Neuronal stem cell (in vitro differentiated cells): ENCODE measurements around the gene TANGO6.

Experiments used
- DNase-seq: peaks from one replicate; pipeline ENCODE4 v3.0.0-alpha.2; 2013; ENCODE audit warnings: low spot score
- H2AFZ ChIP-seq: one replicate; pipeline ENCODE4 v1.6.1; 2013; ENCODE audit warnings: mild to moderate bottlenecking, low read length, inconsistent platforms
- H2AK5ac ChIP-seq: 2 replicates; pipeline ENCODE4 v1.6.1; 2013; ENCODE audit warnings: low read depth, mild to moderate bottlenecking, inconsistent platforms, low read length, moderate library complexity, mixed read lengths
- H2BK120ac ChIP-seq: 2 replicates; pipeline ENCODE4 v1.6.1; 2013; ENCODE audit warnings: low read depth, mild to moderate bottlenecking, inconsistent platforms, low read length, moderate library complexity, mixed read lengths
- H2BK12ac ChIP-seq: one replicate; pipeline ENCODE4 v1.6.1; 2013; ENCODE audit warnings: low read length, inconsistent platforms
- H2BK15ac ChIP-seq: 2 replicates; pipeline ENCODE4 v1.6.1; 2013; ENCODE audit warnings: mild to moderate bottlenecking, low read length, inconsistent platforms, mixed read lengths
- H2BK5ac ChIP-seq: one replicate; pipeline ENCODE4 v1.6.1; 2013; ENCODE audit warnings: inconsistent platforms, mild to moderate bottlenecking, low read length, moderate library complexity
- H3K14ac ChIP-seq: one replicate; pipeline ENCODE4 v1.6.1; 2013; ENCODE audit warnings: low read length, inconsistent platforms
- H3K18ac ChIP-seq: 2 replicates; pipeline ENCODE4 v1.6.1; 2013; ENCODE audit warnings: low read length, inconsistent platforms
- H3K23ac ChIP-seq: 2 replicates; pipeline ENCODE4 v1.6.1; 2013; ENCODE audit warnings: low read depth, mild to moderate bottlenecking, mixed read lengths, low read length, inconsistent platforms; ENCODE audit not compliant: poor library complexity
- H3K27ac ChIP-seq: replicated peaks from 3 replicates; pipeline ENCODE4 v1.5.1; 2013; ENCODE audit warnings: low read length, inconsistent platforms
- H3K27me3 ChIP-seq, 3 experiments: 2 replicates each; pipeline ENCODE4 v1.6.1; 2013; ENCODE audit warnings: low read length in 3 of 3, mild to moderate bottlenecking in 2 of 3, inconsistent platforms in 1 of 3, low read depth in 1 of 3, mixed read lengths in 1 of 3, moderate library complexity in 1 of 3; ENCODE audit not compliant: control insufficient read depth in 3 of 3, insufficient read depth in 3 of 3
- H3K36me3 ChIP-seq, 2 donors: replicated peaks in 1 of 2; 2 replicates each; pipeline ENCODE4 v1.6.1; 2013; ENCODE audit warnings: low read length in 2 of 2; ENCODE audit not compliant: control insufficient read depth in 2 of 2, insufficient read depth in 2 of 2
- H3K4ac ChIP-seq: 2 replicates; pipeline ENCODE4 v1.6.1; 2013; ENCODE audit warnings: inconsistent platforms, mild to moderate bottlenecking, low read length, moderate library complexity
- H3K4me1 ChIP-seq, 2 donors: 1 replicate in 1 of 2; 2 replicates in 1 of 2; pipeline ENCODE4 v1.6.1; 2013; ENCODE audit warnings: low read length in 2 of 2, low read depth in 1 of 2; ENCODE audit not compliant: control insufficient read depth in 2 of 2, insufficient read depth in 1 of 2
- H3K4me2 ChIP-seq: one replicate; pipeline ENCODE4 v1.6.1; 2013; ENCODE audit warnings: mild to moderate bottlenecking, low read length, inconsistent platforms; ENCODE audit not compliant: insufficient read depth, poor library complexity, severe bottlenecking
- H3K4me3 ChIP-seq, 2 donors: 2 replicates each; pipeline ENCODE4 v1.5.1; 2013; ENCODE audit warnings: low read length in 2 of 2, mild to moderate bottlenecking in 2 of 2, inconsistent platforms in 1 of 2, moderate library complexity in 1 of 2
- H3K79me1 ChIP-seq: one replicate; pipeline ENCODE4 v1.6.1; 2013; ENCODE audit warnings: low read depth, mild to moderate bottlenecking, inconsistent platforms, low read length, moderate library complexity
- H3K9ac ChIP-seq: one replicate; pipeline ENCODE4 v1.6.1; 2013; ENCODE audit warnings: mild to moderate bottlenecking, low read depth, low read length, inconsistent platforms; ENCODE audit not compliant: poor library complexity
- H3K9me3 ChIP-seq, 2 donors: replicated peaks in 1 of 2; 2 replicates each; pipeline versions ENCODE3 to v1.6.1; 2013; ENCODE audit warnings: low read length in 2 of 2, mild to moderate bottlenecking in 2 of 2, inconsistent platforms in 1 of 2, low read depth in 1 of 2, mixed read lengths in 1 of 2, moderate library complexity in 1 of 2; ENCODE audit not compliant: control insufficient read depth in 2 of 2, insufficient read depth in 1 of 2
- H4K8ac ChIP-seq: one replicate; pipeline ENCODE4 v1.6.1; 2013; ENCODE audit warnings: low read depth, mild to moderate bottlenecking, inconsistent platforms, low read length, moderate library complexity
- H4K91ac ChIP-seq: one replicate; pipeline ENCODE4 v1.6.1; 2013; ENCODE audit warnings: low read length, low read depth, mild to moderate bottlenecking, inconsistent platforms; ENCODE audit not compliant: poor library complexity
- WGBS, 2 donors: extraction: QIAGEN DNeasy Blood & Tissue Kit; methylation state at CpG; one replicate each; pipeline ENCODE4 v1.1.7; 2013; ENCODE audit warnings: missing lambda C conversion rate in 2 of 2, mixed read lengths in 1 of 2; ENCODE audit not compliant: insufficient read length in 2 of 2, insufficient replicate concordance in 1 of 2; ENCODE audit errors: extremely low coverage in 2 of 2; 5-methylcytosine and 5-hydroxymethylcytosine counted together

Gene TANGO6

DNA sequence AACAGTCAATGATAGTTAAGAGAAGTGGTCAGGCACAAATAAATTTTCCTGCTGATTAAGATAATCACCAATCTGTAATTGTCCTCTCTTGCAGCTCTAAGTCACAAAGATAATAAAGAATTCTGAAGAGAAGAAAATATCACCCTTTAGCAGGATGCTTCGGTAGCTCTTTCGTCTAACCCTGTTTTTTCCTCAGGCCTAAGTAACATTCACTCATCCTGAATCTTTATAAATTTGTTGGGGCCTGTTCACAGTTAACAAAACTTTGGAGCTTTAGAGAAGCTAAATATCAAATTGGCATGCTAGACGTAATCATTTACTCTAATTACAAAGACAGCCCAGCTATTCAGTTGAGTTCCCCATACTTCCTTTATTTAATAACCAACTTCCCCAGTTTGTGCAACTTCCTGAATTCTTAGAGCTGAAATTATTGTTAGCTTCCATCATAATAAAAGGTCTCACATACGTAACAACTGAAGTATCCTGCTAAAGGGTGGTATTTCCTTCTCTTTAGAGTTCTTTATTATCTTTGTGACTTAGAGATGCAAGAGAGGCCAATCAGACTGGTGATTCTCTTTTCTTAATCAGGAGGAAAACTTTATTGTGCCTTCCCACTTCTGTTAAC is 118.6 kb downstream of the TANGO6 start:
- H3K4me3 ChIP-seq, result no peak overlapping the region
- H3K23ac ChIP-seq, result no peak overlapping the region
- no peaks in the 10 kb centered on the region for H3K79me1 ChIP-seq
- H2AK5ac ChIP-seq, result no peak overlapping the region
- no peak overlapping the region for H3K27ac ChIP-seq
- no peak overlapping the region for H2BK15ac ChIP-seq
- peaks cover 5 to 6% of the 10 kb centered on the region in 2 donors for H3K4me1 ChIP-seq
- no peak overlapping the region for H4K91ac ChIP-seq
- no peaks in the 10 kb centered on the region for H3K27me3 ChIP-seq
- peaks cover 0 to 3% of the 10 kb centered on the region in 2 donors for H3K9me3 ChIP-seq
- H4K8ac ChIP-seq, result no peak overlapping the region
- no peak overlapping the region for H2BK120ac ChIP-seq
- H3K9ac ChIP-seq, result no peak overlapping the region
- H2BK12ac ChIP-seq, result no peak overlapping the region
- no peak overlapping the region for H2AFZ ChIP-seq
- H3K36me3 ChIP-seq, result no peaks in the 10 kb centered on the region
- no peak for DNase-seq
- H3K4ac ChIP-seq, result no peak overlapping the region
- no peak overlapping the region for H3K4me2 ChIP-seq
- no peak overlapping the region for H2BK5ac ChIP-seq
- H3K18ac ChIP-seq, result no peak overlapping the region
- H3K14ac ChIP-seq, result no peak overlapping the region
- WGBS, 2 donors, result no CpG with 5 or more reads among the region's 4 CpGs

- Histone ChIP-seq H2BK15ac (no peak overlapping the region), H3K18ac (no peak overlapping the region), H3K23ac (no peak overlapping the region), H2BK12ac (no peak overlapping the region), H3K14ac (no peak overlapping the region), H2BK120ac (no peak overlapping the region), H4K91ac (no peak overlapping the region), H3K9ac (no peak overlapping the region), H3K79me1 (peaks cover 1% of the 10 kb centered on the region), H3K4me1 (peaks cover 14 to 19% of the 10 kb centered on the region in 2 donors), H3K27me3 (no peaks in the 10 kb centered on the region), H2AFZ (no peak overlapping the region), H3K27ac (no peak overlapping the region), H3K4ac (no peak overlapping the region), H3K36me3 (no peaks in the 10 kb centered on the region), H3K4me2 (no peak overlapping the region), H2AK5ac (no peak overlapping the region), H2BK5ac (no peak overlapping the region), H3K9me3 (no peaks in the 10 kb centered on the region), H3K4me3 (no peak overlapping the region), H4K8ac (no peak overlapping the region)
- no peak for DNase-seq
- no CpG with 5 or more reads among the region's 2 CpGs for WGBS, 2 donors
Measured at GRCh38 chr16:68969338-68969737, 126.0 kb downstream of the TANGO6 start.

GRCh38 chr16:68972013-68972412 is 128.7 kb downstream of the TANGO6 start:
- DNase-seq, result no peak
- Histone ChIP-seq H3K27ac (no peak overlapping the region), H2BK120ac (no peak overlapping the region), H3K36me3 (peaks cover 0 to 10% of the 10 kb centered on the region in 2 donors), H2AFZ (no peak overlapping the region), H3K14ac (no peak overlapping the region), H3K9ac (no peak overlapping the region), H3K4ac (no peak overlapping the region), H4K8ac (no peak overlapping the region), H2BK5ac (no peak overlapping the region), H3K23ac (no peak overlapping the region), H2AK5ac (no peak overlapping the region), H2BK12ac (no peak overlapping the region), H4K91ac (no peak overlapping the region), H3K79me1 (peaks cover 1% of the 10 kb centered on the region), H3K18ac (no peak overlapping the region), H3K4me3 (no peak overlapping the region), H3K4me2 (no peak overlapping the region), H2BK15ac (no peak overlapping the region), H3K9me3 (no peaks in the 10 kb centered on the region), H3K4me1 (peaks cover 14 to 19% of the 10 kb centered on the region in 2 donors), H3K27me3 (no peaks in the 10 kb centered on the region)
- WGBS, 2 donors, result no CpG with 5 or more reads among the region's 4 CpGs

- Histone ChIP-seq H3K9ac (peak overlapping the region; percentile 60), H2BK12ac (peak overlapping the region; percentile 73), H3K14ac (no peak overlapping the region), H2AK5ac (no peak overlapping the region), H2BK15ac (no peak overlapping the region), H2BK120ac (no peak overlapping the region), H3K4me1 (peaks cover 14 to 19% of the 10 kb centered on the region in 2 donors), H3K36me3 (peaks cover 0 to 10% of the 10 kb centered on the region in 2 donors), H3K4ac (no peak overlapping the region), H3K79me1 (no peaks in the 10 kb centered on the region), H3K4me2 (peak overlapping the region; percentile 18), H2BK5ac (no peak overlapping the region), H4K8ac (no peak overlapping the region), H4K91ac (no peak overlapping the region), H2AFZ (peak overlapping the region; percentile 63), H3K27me3 (no peaks in the 10 kb centered on the region), H3K18ac (no peak overlapping the region), H3K27ac (peak overlapping the region; percentile 2), H3K4me3 (no peak overlapping the region), H3K23ac (peak overlapping the region; percentile 75), H3K9me3 (no peaks in the 10 kb centered on the region)
- no peak for DNase-seq
- no CpG with 5 or more reads among the region's 4 CpGs for WGBS, 2 donors
Measured at GRCh38 chr16:68972720-68973119, 129.4 kb downstream of the TANGO6 start.
